ENCODE data around the gene EIF4G1.
A peak's percentile ranks its signal among the peaks of the same experiment; 100 is the strongest.

The EIF4G1 gene

DNA sequence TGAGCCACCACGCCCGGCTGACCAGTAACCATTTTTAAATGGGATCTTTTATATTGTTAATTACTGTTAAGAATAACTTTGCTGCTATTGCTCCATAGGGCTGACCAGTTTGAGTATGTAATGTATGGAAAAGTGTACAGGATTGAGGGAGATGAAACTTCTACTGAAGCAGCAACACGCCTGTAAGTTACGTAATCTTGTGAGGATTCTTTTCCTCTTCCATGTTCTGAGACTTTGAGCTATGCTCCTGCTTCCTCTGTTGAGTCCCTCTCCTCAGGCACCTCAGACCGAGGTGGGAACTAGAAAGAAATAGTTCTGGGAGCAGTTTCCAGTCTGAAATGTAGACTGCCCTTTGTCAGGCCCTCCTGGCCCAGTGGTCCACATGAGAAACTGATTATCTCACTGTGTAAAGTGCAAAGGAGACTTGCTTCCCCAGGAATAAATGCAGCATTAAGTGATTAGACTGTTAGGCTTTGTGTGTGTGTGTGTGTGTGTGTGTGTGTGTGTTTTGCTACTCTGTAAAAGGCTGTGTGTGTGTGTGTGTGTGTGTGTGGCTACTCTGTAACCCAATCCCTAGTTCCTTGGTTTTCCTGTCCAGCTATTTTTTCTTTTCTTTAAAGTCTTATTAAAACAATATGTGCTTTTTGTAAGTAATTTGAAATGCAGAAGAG is 52.3 kb downstream of the EIF4G1 start:
- DNase-seq (ENCODE audit: low read depth in 2 of 2), result no peak

DNA sequence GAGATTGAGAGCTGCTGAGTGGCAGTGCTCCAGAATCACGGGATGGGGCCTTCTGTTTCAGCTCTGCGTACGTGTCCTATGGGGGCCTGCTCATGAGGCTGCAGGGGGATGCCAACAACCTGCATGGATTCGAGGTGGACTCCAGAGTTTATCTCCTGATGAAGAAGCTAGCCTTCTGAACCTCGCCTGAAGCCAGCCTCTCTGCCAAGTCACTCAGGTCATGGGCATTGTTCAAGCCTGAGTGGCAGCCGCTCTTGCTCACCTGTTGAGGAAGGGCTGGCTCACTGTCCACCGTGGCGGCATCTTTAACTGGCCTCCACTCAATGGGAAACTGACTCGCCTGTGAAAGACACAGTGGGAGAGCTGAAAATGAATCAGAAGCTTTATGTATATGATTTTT is 53.7 kb downstream of the EIF4G1 start:
- DNase-seq (ENCODE audit: low read depth in 2 of 2), result no peak

DNA sequence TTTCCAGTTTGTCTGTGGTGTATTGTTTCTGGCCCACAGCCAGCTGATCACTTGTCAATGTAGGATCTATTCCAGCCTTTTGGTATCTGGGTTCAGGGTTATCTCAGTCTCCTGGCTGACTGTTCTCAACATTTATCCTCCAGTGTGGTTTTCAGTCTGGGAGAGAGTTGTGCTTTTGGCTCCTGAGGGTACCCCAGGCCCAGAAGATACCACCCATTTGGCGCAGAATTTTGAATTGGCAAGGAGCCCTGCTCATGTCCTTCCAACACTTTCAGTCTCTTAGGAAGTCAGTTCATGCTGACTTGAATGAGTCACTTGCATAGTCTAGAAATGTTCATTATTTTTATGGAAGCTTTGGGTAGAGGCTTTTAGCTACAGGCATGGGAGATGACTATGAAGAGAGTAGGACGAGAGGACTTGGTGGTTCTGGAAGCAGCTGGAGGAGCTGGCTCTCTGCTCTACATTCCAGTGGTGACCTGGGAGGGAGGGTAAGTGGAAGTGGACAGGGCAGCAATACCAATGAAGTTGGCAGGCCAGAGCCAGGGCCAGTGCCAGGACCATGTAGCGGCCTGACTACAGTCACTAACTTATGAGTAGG is 54.3 kb downstream of the EIF4G1 start:
- no peak for DNase-seq (ENCODE audit: low read depth in 2 of 2)

DNA sequence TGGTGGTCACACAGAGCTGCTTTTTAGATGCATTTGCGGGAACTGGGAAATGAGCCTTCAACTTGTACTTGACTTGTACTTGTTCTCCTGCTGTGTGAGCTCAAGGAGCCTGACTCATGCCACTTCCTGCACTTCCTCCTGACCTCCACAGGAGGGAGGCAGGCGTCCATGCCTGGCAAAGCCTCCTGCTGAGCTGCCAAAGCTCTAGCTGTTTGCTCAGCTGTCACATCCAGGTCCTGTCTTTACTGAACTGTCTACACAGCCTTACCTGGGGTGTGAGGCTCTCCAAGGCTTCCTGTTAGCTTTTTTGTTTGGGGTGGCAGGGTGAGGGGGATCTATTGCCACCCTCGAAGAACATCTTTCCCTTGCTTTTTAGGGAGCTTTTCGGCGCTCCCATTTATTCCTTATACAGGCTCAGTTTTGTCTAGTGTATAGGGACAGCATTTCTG is 57.2 kb downstream of the EIF4G1 start:
- DNase-seq (ENCODE audit: low read depth in 2 of 2), result peak in 1 of 2 donors; percentile 30

DNA sequence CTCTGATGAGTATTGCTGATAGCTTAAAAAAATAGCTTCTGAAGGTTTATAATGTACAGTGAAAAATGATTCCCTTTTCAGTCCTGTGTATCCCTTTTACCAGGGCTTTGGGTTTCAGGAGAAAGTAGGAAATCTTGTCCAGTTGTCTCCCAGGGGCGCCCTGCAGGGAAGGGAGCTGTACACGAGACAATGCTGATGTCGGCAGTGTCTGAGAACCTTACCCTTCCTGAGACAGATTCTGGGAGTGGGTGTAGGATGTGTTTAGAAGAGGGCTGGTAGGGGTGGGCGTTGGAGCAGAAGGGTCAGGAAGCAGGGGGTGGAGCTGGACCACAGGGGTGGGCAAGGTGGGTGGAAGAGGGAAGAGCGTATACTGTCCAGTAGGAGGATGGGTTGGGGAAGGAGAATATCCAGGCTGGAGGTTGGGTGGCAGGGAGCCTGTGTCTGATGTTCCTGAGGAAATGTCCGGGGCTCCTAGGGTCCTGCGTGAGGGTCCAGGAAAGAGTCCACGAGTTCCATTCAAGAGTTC is 58.0 kb downstream of the EIF4G1 start:
- DNase-seq (ENCODE audit: low read depth in 2 of 2), result no peak

DNA sequence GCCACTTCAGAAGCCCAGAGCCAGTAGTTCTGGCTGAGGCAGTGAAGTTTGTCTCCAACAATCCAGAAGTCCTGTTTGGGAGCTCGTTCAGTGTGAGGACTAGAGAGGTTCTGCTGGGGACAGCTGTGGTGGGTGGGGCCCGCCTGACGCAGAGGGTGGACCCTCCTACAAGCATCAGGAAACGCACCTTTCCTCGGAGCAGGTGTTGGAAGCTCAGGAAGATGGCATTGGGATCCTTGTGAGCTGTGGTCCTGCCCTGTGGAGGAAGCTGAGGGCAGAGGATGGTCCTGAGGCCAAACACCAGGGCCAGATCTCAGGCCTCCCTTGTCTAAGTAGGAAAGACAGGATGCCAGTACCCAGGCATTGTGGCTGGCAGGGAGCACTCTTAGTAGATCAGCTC is 58.5 kb downstream of the EIF4G1 start:
- DNase-seq (ENCODE audit: low read depth in 2 of 2), result no peak

DNA sequence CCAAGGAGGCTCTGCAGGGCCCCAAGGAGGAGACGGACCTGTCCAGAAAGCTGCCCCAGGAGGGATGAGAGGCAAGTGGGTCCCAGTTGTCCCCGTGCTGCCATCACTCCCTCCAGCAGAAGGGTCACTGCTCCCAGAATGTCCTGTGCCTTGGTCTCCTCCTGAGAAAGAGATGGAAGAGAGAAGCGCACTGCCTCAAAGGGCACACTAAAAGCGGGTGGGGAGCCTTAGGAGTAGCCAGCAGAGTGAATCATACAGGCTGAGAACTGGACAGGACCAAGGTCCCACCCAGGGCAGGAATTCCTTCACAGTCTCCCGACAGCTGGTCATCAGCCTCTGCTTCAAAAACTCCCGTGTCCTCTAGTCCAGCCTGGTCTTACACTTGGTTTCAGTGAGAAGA is 59.0 kb downstream of the EIF4G1 start:
- no peak for DNase-seq (ENCODE audit: low read depth in 2 of 2)

DNA sequence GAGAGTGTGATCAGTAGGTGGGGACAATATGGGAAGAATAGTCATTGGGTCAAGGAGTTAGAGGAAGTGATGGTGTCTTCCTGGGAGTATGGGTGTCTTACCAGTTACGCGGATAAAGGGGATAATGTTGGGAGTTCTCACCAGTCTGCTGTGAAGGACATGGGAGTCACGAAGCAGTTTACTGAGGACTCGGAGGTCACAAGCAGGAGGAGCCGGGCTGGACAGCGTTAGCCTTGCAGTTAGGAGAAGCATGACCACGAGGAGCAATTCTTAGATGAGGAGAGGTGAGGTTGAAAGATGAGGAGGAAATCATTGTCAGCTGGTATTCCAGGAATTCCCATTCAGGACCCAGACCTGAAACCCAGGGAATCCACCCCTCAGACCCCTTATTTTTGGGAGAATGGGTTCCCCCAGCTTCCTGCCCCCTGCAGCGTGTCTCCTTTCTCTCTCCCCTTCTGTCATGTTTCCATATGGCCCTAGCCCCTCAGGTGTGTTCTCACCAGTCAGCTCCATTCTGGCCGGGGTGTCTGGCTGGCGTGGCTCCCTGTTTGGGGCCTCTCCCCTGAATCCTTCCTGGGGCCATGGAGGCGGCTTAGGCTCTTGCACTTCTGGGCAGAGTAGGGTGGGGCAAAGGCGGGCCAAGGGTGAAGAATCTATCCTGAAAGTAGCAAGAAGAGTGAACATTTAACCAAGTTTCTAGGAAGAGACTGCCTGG is 61.5 kb downstream of the EIF4G1 start:
- no peak for DNase-seq (ENCODE audit: low read depth in 2 of 2)

DNA sequence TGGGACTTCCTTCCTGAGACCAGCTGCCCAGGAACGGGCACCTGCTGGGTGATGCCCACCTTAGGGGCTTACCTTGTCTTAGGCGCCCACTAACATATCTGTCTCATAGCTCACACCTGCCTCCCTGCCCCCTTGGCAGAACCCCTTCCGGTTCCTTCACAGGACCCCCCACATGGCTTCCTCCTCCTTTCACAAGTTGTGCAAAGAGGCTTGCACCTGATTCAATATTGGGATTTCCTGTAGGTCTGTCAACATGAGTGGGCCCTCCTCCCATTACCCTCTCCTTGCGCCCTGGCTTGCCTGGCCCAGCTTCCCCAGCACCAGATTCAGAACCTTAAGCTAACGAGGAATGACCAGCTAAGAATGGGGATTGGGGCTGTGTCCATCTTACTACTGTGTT is 63.0 kb downstream of the EIF4G1 start:
- DNase-seq (ENCODE audit: low read depth in 2 of 2), result no peak

DNA sequence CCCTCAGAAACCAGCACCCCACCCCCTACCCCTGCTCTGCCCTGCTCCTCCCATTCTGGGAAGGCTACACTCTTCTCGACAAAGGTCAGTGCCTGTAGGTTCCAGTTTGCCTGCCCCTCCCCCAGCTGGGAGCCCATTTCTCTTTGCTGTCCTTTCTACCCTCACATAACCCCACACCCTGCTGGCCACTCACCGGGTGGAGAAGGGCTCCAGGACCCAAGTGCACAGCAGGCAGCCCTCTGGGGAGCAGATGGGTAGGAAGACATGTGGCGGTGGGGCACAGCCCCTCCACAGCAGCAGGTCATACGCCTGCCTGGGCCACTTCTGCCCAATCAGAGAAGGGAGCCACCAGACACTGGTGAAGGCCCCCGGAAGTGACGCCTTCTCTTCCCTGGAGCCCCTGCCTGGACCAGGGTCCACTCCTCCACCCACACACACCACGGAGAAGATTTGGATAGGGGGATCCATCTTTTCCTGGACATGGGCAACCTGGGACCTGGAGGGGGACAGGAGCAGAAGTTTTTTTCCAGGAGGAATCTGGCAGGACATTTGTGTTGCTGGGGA is 63.6 kb downstream of the EIF4G1 start, which contains the start of gene THPO:
Gene THPO (minus strand): TSS at position 326 of the 564 bp plus-strand sequence. CDS start 1,948 bp downstream, outside the sequence.
- no peak for DNase-seq (ENCODE audit: low read depth in 2 of 2)

DNA sequence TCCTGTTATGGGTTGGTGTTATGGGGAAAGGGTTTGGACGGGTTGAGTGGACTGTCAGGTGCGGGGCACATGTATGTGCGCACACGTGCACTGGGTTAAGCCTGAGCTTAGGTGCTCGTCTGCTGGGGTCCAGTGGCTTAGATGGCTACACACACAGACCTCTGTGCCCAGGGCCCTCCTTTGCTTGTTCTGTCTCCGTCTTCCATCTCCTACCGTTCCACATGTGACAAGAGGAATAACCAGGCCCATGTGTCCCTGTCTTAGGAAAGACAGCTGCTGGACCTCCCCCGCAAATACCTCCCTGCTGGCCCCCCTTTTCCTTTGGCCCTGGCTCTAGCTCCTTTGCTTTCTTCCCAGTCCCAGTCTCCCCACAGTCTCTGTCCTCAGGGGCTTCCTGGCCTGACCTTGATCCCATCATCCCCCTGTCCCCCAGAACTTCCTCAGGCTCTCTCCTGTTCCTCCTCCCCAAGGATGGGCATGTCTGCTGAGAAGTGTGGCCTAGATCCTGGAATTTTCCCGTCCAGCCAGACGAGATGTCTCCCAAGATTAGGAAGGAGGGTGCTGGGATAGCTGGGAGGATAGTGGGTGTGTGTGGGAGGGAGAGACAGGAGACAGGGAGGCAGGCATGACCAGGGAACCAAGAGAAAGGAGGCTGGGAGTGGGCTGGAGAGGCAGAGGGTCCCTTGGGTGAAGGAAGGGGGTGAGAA is 64.4 kb downstream of the EIF4G1 start:
- no peak for DNase-seq (ENCODE audit: low read depth in 2 of 2)

DNA sequence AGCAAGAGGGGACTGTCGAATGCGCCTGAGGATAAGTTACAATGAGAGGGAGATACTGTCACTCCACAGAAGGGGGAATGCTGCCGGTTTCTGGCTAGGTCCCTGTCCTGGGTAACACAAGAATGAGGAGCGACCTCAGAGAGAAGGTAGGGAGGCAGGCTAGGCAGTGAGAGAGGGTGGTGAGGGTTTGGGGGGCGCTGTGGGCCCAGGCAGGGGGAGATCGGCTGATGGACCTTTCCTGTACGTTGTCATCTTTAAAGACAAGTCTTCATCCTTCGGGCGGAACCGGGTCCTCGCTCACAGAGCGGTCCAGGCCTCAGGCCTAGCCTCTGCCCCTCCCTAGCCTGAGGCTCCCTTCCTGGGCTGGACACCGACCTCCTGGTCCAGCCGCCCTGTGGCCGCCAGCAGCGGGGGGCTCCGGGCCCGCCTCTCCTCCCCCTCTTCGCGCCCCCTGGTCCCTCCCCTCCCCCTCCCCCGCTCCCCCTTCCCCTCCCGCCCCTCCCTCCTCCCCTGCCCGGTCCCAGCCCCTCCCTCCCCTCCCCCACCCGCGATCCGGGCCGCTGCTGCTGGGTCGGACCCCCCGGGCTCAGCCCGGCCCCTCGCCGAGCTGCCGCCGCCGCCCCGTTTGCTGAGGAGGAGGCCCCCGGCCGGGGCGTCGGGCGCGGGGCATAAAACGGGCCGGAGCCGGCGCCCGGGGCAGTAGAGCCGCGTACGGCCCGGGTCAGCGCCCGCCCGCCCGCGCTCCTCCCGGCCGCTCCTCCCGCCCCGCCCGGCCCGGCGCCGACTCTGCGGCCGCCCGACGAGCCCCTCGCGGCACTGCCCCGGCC is 65.2 kb downstream of the EIF4G1 start, which contains the start of gene CHRD:
Gene CHRD (plus strand): TSS at position 697 of the 827 bp plus-strand sequence. CDS start 265 bp downstream, outside the sequence.
- DNase-seq (ENCODE audit: low read depth in 2 of 2), result no peak

DNA sequence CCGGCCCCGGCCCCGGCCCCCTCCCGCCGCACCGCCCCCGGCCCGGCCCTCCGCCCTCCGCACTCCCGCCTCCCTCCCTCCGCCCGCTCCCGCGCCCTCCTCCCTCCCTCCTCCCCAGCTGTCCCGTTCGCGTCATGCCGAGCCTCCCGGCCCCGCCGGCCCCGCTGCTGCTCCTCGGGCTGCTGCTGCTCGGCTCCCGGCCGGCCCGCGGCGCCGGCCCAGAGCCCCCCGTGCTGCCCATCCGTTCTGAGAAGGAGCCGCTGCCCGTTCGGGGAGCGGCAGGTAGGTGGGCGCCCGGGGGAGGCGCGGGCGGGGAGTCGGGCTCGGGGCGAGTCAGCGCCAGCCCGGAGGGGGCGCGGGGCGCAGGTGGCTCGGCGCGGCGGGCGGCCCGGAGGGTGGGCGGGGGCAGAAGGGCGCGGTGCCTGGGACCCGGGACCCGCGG is 65.8 kb downstream of the EIF4G1 start:
- peak in 1 of 2 donors; percentile 15 for DNase-seq (ENCODE audit: low read depth in 2 of 2)

DNA sequence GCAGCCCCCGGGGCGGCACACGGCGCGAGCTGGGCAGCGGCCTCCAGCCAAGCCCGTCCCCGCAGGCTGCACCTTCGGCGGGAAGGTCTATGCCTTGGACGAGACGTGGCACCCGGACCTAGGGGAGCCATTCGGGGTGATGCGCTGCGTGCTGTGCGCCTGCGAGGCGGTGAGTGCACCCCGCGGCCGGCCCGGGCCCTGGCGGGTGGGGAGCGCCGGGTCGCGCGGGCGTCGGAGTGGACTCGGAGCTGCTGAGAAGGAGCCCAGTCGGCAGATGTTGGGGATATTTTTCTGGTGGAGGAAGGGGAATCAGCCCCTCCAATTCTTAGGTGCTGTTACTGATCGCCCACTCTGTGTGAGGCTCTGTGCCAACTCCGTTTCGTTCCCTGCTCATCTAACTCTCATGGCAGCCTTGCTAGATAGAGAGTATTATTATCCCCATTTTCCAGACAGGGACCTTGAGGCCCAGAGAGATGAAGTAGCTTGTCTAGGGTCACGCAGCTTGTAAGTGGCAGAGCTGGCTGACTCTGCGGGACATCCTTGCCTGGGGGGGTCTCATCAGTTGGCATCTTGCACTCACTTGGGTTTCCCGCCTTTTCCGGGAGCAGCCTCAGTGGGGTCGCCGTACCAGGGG is 66.3 kb downstream of the EIF4G1 start:
- DNase-seq (ENCODE audit: low read depth in 2 of 2), result no peak

DNA sequence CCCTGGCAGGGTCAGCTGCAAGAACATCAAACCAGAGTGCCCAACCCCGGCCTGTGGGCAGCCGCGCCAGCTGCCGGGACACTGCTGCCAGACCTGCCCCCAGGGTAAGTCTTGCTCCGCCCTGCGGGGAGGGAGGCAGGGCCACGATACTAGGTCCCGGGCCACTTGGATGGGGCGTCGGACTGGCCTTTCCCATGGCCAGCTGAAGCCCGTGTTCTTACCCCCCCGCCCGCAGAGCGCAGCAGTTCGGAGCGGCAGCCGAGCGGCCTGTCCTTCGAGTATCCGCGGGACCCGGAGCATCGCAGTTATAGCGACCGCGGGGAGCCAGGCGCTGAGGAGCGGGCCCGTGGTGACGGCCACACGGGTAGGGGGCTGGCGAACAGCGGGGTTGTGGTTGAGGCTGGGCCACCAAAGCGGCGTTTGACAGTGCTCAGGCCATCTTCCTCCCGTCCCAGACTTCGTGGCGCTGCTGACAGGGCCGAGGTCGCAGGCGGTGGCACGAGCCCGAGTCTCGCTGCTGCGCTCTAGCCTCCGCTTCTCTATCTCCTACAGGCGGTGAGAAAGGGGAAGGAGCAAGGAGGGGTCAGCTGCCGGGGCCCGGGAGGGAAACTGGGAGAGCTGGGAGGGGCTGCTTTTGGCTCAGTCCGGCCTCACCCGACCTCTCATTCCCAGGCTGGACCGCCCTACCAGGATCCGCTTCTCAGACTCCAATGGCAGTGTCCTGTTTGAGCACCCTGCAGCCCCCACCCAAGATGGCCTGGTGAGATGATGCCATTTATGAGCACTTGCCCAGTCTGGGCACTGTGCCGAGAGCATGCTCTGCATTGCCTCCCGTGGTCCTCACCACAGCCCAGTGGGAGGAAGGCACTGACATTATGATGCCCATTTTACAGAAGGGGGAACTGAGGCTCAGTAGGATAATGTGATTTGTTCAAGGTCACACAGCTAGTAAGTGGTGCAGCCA is 67.1 kb downstream of the EIF4G1 start:
- DNase-seq (ENCODE audit: low read depth in 2 of 2), result no peak

DNA sequence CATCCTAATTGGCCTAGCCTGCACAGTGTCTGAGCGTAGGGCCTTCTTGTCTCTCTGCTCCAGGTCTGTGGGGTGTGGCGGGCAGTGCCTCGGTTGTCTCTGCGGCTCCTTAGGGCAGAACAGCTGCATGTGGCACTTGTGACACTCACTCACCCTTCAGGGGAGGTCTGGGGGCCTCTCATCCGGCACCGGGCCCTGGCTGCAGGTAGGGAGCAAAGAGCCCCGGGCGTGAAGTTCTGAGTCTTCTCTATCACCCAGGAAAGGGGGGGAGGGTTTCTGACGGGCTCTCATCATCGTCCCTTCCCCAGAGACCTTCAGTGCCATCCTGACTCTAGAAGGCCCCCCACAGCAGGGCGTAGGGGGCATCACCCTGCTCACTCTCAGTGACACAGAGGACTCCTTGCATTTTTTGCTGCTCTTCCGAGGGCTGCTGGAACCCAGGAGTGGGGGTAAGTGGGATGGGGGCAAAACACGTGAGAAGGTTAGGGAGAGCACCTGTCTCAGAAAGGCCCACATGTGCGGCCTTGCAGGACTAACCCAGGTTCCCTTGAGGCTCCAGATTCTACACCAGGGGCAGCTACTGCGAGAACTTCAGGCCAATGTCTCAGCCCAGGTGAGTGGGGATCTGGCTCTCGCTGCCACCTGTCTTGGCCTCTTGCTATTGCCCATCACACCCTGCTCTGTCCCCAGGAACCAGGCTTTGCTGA is 68.1 kb downstream of the EIF4G1 start:
- DNase-seq (ENCODE audit: low read depth in 2 of 2), result no peak

DNA sequence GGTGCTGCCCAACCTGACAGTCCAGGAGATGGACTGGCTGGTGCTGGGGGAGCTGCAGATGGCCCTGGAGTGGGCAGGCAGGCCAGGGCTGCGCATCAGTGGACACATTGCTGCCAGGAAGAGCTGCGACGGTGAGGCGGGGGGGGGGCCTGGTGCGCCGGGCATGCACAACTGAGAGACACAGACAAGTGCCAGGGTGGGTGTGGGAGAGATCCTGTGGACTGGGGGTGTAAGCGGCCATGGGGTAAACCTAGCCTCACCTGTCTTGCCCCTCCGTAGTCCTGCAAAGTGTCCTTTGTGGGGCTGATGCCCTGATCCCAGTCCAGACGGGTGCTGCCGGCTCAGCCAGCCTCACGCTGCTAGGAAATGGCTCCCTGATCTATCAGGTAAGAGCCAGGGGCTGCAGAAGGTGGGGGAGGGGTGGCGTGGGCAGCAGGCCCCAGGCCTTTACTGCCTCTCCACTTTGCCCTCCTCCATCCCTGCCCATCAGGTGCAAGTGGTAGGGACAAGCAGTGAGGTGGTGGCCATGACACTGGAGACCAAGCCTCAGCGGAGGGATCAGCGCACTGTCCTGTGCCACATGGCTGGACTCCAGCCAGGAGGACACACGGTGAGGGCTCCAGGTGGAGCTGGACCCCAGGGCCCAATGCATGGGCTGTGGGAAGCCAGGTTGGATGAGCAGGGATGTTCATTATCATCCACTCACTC is 68.8 kb downstream of the EIF4G1 start:
- DNase-seq (ENCODE audit: low read depth in 2 of 2), result no peak

DNA sequence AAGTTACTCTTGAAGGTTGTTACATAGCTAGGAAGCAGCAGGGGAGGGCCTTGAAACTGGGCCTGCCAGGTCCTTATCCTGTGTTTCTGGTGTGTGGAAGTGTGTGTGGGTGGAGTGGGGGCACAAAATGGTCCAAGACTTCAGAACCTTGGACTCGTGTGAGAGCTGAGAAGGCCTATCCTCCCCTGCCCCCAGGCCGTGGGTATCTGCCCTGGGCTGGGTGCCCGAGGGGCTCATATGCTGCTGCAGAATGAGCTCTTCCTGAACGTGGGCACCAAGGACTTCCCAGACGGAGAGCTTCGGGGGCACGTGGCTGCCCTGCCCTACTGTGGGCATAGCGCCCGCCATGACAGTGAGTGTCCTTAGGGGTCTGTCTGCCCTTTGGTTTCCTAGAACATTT is 69.9 kb downstream of the EIF4G1 start:
- no peak for DNase-seq (ENCODE audit: low read depth in 2 of 2)

All from stimulated activated CD8-positive, alpha-beta memory T cell treated with anti-CD3 and anti-CD28 coated beads, Interleukin-7, amount 100 ng/mL, for 4 hours (primary cell).